HG02981 (cell line): ENCODE results near the gene GJB4.
"Not testable (repeated sequence)": the region's sequence is repeated elsewhere in the genome, so short reads cannot be mapped to it uniquely, and the experiment has no call there.

Experiments
- ATAC-seq: cut with Tn5 transposase; IDR thresholded peaks from one replicate; pipeline ENCODE4 v1.9.1; 2021; ENCODE audit warnings: mild to moderate bottlenecking, moderate library complexity; ENCODE audit not compliant: unreplicated experiment

Gene GJB4

DNA sequence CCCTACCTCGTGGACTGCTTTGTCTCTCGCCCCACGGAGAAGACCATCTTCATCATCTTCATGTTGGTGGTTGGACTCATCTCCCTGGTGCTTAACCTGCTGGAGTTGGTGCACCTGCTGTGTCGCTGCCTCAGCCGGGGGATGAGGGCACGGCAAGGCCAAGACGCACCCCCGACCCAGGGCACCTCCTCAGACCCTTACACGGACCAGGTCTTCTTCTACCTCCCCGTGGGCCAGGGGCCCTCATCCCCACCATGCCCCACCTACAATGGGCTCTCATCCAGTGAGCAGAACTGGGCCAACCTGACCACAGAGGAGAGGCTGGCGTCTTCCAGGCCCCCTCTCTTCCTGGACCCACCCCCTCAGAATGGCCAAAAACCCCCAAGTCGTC lies 35.2 kb downstream of the GJB4 start:
- no peak for ATAC-seq

DNA sequence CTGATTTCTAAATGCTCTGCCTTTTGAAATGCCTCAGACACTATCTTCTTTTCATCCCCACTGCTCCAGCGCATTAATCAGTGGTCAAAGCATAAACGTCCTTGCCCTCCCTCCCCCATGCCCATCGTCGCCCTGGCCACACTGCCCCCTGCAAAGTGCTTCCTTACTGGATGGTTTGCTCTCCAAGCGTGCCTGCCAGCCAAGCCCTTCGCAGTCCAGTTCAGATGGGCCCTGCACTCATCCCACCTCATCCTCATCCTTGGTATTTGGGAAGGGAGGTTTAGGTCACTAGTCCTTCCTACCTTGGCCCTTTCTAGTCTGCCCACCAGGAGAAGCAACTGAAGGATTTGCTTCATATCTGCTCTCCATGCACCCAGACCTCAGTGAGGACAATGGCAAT lies 36.4 kb downstream of the GJB4 start:
- no peak for ATAC-seq

GRCh38 chr1:34796990-34797389 lies 37.5 kb downstream of the GJB4 start:
- no peak for ATAC-seq

- ATAC-seq, result no peak
Observed at GRCh38 chr1:34800214-34800613, 40.7 kb downstream of the GJB4 start.

- ATAC-seq, result no peak
Observed at GRCh38 chr1:34803770-34804169, 44.2 kb downstream of the GJB4 start.

DNA sequence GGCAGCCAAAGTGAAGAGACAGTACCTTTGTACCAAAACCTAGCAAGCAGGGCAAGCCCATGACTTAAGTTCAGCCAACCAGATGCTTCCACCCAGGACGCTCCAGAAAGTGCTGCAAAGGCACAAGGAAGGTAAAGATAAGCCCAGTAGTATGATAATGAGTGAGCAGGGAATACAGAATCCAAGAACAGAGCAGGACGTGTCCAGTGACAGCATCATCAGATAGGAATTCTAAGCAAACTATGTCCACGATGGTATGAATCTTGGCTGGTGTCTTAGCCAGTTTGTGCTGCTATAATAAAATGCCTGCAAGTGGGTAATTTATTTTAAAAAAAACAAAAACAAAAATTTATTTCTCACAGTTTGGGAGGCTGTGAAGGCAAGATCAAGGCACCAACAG lies 46.9 kb downstream of the GJB4 start:
- no peak for ATAC-seq

GRCh38 chr1:34808051-34808810 lies 48.7 kb downstream of the GJB4 start:
- ATAC-seq, result no peak

- not testable (repeated sequence) for ATAC-seq
Observed at GRCh38 chr1:34810781-34811180, 51.2 kb downstream of the GJB4 start.
